ENCODE data around the gene CHD9.

GRCh38 chr16:53176434-53176833, 121.6 kb downstream of the CHD9 start:
- no peak for TF ChIP-seq CTCF (IDR thresholded peaks at IDR 0.05)
- no peak for TF ChIP-seq POLR2A (IDR thresholded peaks at IDR 0.05)
